ENCODE data around the gene DUSP5. TPM values are rescaled to one million over a fixed set of nuclear protein-coding genes. Genes with fewer than 3 reads are reported as not detected.

DUSP5 gene
- total and polyA plus RNA-seq, 10 of the 15 experiments (the other 5 are each of a cell fraction or from before 2014, with no cell fraction given) = 2.1 to 95.9 (median 23.4) TPM

DNA sequence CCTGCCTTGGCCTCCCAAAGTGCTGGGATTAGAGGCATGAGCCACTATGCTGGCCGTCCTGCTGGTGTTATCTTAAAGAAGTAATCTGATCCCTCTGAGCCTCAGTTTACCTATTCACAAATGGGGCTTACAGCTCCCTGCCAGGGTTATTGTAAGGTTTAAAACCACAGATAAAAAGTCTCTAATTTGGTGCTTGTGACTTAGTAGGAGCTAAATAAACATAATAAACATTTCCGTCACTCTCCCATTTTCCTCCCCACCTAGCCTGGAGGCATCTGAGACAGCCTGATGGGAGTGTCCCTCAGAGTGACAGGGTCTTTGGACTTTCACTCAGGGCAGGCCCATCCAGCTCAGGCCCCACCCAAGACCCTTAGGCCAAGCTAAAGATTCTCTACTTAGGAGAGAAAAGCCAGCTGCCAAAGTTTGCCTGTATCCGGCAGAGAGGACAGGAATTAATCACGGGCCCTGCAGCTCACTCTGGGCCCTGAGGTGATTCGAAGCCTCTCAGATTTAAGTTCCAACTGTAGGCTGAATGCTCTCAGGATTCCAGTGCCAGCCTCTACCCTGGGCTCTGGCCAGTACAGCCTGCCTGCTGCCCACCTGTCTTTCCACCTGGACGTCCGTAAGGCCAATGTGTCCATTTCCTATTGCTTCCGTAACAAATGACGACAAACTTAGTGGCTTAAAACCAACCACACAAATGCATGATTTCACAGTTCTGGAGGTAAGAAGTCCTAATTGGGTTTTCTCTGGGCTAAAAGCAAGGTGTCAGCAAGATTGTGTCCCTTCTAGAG lies 21.8 kb upstream of the DUSP5 start:
- Histone ChIP-seq H3K4me1 (ENCODE audit: control insufficient read depth, insufficient read depth, low read length) (no peaks in the 10 kb centered on the region), H3K4me2 (ENCODE audit: control insufficient read depth, insufficient read depth) (no peak overlapping the region), H3K9ac (ENCODE audit: control insufficient read depth, insufficient read depth, low read length) (no peak overlapping the region), H3K36me3 (ENCODE audit: control insufficient read depth in 2 of 2, insufficient read depth in 2 of 2, low read length in 1 of 2) (no peaks in the 10 kb centered on the region), H3K79me2 (ENCODE audit: control insufficient read depth, insufficient read depth, low read length) (no peaks in the 10 kb centered on the region), H3K27me3 (replicated peaks in 1 of 2; ENCODE audit: control insufficient read depth in 2 of 2, insufficient read depth in 2 of 2, low read length in 1 of 2) (no peaks in the 10 kb centered on the region), H3K9me3 (replicated peaks; ENCODE audit: control insufficient read depth, insufficient read depth, low read length) (no peaks in the 10 kb centered on the region), H2AFZ (ENCODE audit: control insufficient read depth, low read depth, low read length) (no peak overlapping the region), H3K4me3 (no peak overlapping the region), H4K20me1 (ENCODE audit: control insufficient read depth, insufficient read depth) (no peaks in the 10 kb centered on the region), H3K27ac (ENCODE audit: control insufficient read depth, insufficient read depth) (no peak overlapping the region)
- no peak for FAIRE-seq
- no TSS peak for BruUV-seq (replicated peaks)
- CTCF ChIA-PET = interaction anchor here (0.7 to 1.4 kb wide), 4 partner anchors 8 to 121 kb away, joined by 3 to 4 read pairs (median 3); no protein-coding TSS in a partner anchor
- 88% methylated on average over 9 of the region's 9 CpGs for WGBS (ENCODE audit: insufficient coverage, insufficient replicate concordance, low lambda C conversion rate, missing lambda C conversion rate)
- POLR2A ChIA-PET = no interaction called here
- intact Hi-C loops (cut with micrococcal nuclease; ENCODE audit: unreplicated experiment) = no loop called here
- RAD21 ChIA-PET (ENCODE audit: unreplicated experiment) = interaction anchor here (0.6 kb wide), 1 partner anchor 335 kb away, joined by 3 read pairs; no protein-coding TSS in a partner anchor
- ATAC-seq = no peak
- in situ Hi-C loops (cut with MboI) = no loop called here
- no peak for DNase-seq (ENCODE audit: low read depth, low spot score)
- TF ChIP-seq, protein P1, sequence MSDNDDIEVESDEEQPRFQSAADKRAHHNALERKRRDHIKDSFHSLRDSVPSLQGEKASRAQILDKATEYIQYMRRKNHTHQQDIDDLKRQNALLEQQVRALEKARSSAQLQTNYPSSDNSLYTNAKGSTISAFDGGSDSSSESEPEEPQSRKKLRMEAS (IDR thresholded peaks at IDR 0.05; ENCODE audit: low read depth, low read length) = no peak
- SMC1A ChIA-PET (ENCODE audit: uncharacterized antibody, unreplicated experiment) = interaction anchor here (0.9 to 2.2 kb wide), 5 partner anchors 9 to 104 kb away, joined by 3 to 10 read pairs (median 3); no protein-coding TSS in a partner anchor

DNA sequence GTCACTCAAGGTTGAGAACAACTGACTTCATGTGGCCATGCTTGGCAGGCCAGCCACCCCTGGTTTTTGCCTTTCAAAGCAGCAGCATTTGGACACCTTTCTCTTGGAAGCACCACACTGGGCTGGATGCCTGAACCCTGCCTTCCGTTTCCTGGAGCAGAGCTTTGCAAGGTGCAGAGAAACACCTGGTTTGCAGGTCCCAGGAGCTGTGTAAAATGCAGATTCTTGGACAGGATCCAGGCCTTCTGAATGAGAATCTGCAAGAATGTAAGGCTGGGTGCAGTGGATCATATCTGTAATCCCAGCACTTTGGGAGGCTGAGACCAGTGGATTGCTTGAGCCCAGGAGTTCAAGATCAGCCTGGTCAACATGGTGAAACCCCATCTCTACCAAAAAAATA lies 18.0 kb upstream of the DUSP5 start:
- 100% methylated on average over 1 of the region's 1 CpG for WGBS (ENCODE audit: insufficient coverage, insufficient replicate concordance, low lambda C conversion rate, missing lambda C conversion rate)
- Histone ChIP-seq H3K9ac (ENCODE audit: control insufficient read depth, insufficient read depth, low read length) (no peak overlapping the region), H3K4me3 (no peak overlapping the region), H3K27me3 (replicated peaks in 1 of 2; ENCODE audit: control insufficient read depth in 2 of 2, insufficient read depth in 2 of 2, low read length in 1 of 2) (no peaks in the 10 kb centered on the region), H2AFZ (ENCODE audit: control insufficient read depth, low read depth, low read length) (no peak overlapping the region), H3K36me3 (ENCODE audit: control insufficient read depth in 2 of 2, insufficient read depth in 2 of 2, low read length in 1 of 2) (no peaks in the 10 kb centered on the region), H3K4me1 (ENCODE audit: control insufficient read depth, insufficient read depth, low read length) (no peaks in the 10 kb centered on the region), H3K27ac (ENCODE audit: control insufficient read depth, insufficient read depth) (no peak overlapping the region), H4K20me1 (ENCODE audit: control insufficient read depth, insufficient read depth) (no peaks in the 10 kb centered on the region), H3K4me2 (ENCODE audit: control insufficient read depth, insufficient read depth) (no peak overlapping the region), H3K79me2 (ENCODE audit: control insufficient read depth, insufficient read depth, low read length) (no peaks in the 10 kb centered on the region), H3K9me3 (replicated peaks; ENCODE audit: control insufficient read depth, insufficient read depth, low read length) (no peaks in the 10 kb centered on the region)
- intact Hi-C loops (cut with micrococcal nuclease; ENCODE audit: unreplicated experiment) (no loop called here), in situ Hi-C loops (cut with MboI) (no loop called here)
- ChIA-PET SMC1A (ENCODE audit: uncharacterized antibody, unreplicated experiment) (interaction anchor here (0.9 to 1.4 kb wide), 3 partner anchors 12 to 91 kb away, joined by 3 to 4 read pairs (median 3); no protein-coding TSS in a partner anchor), RAD21 (ENCODE audit: unreplicated experiment) (no interaction called here), POLR2A (no interaction called here), CTCF (interaction anchor here (0.9 kb wide), 1 partner anchor 125 kb away, joined by 3 read pairs; no protein-coding TSS in a partner anchor)
- FAIRE-seq = no peak
- no TSS peak for BruUV-seq (replicated peaks)
- DNase-seq (ENCODE audit: low read depth, low spot score) = no peak
- no peak for ATAC-seq
- TF ChIP-seq NR2C1 (IDR thresholded peaks at IDR 0.05) = no peak
- TF ChIP-seq SUPT20H (IDR thresholded peaks at IDR 0.05; ENCODE audit: borderline replicate concordance, control insufficient read depth, low read depth, low read length) = no peak
- TF ChIP-seq ESRRA (IDR thresholded peaks at IDR 0.05; ENCODE audit: low read length) = no peak
- TF ChIP-seq BACH1 (IDR thresholded peaks at IDR 0.05; ENCODE audit: borderline replicate concordance) = no peak
- TF ChIP-seq PML (IDR thresholded peaks at IDR 0.05; ENCODE audit: low read length) = no peak
- TF ChIP-seq SRF (IDR thresholded peaks at IDR 0.05; ENCODE audit: low read depth in 2 of 2, low read length in 2 of 2) = no peak
- no peak for TF ChIP-seq RELA (IDR thresholded peaks at IDR 0.05; ENCODE audit: borderline replicate concordance, partially characterized antibody)
- no peak for TF ChIP-seq ZNF207 (IDR thresholded peaks at IDR 0.05; ENCODE audit: borderline replicate concordance)
- TF ChIP-seq ZNF217 (IDR thresholded peaks at IDR 0.05) = no peak
- TF ChIP-seq, protein P2, sequence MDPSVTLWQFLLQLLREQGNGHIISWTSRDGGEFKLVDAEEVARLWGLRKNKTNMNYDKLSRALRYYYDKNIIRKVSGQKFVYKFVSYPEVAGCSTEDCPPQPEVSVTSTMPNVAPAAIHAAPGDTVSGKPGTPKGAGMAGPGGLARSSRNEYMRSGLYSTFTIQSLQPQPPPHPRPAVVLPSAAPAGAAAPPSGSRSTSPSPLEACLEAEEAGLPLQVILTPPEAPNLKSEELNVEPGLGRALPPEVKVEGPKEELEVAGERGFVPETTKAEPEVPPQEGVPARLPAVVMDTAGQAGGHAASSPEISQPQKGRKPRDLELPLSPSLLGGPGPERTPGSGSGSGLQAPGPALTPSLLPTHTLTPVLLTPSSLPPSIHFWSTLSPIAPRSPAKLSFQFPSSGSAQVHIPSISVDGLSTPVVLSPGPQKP (IDR thresholded peaks at IDR 0.05; ENCODE audit: low read depth, low read length) = no peak
- no peak for TF ChIP-seq SMAD5 (IDR thresholded peaks at IDR 0.05; ENCODE audit: low read depth)
- TF ChIP-seq POLR2A (IDR thresholded peaks at IDR 0.05; ENCODE audit: low read depth, low read length) = no peak
- TF ChIP-seq HCFC1 (IDR thresholded peaks at IDR 0.05; ENCODE audit: low read length) = no peak
- TF ChIP-seq EZH2 (IDR thresholded peaks at IDR 0.05; ENCODE audit: borderline replicate concordance, control insufficient read depth, low read depth, low read length) = no peak
